GM10266 (cell line): ENCODE data around the gene RASD1.

Experiments
- DNase-seq: peaks from one replicate; pipeline ENCODE4 v3.0.0; 2012; ENCODE audit errors: extremely low spot score
- TF ChIP-seq, protein P1 (sequence below): IDR thresholded peaks from 2 replicates; pipeline ENCODE4 v1.5.1; 2012; ENCODE audit warnings: mild to moderate bottlenecking, low read depth; ENCODE audit not compliant: control insufficient read depth, insufficient read depth; ENCODE audit errors: missing control alignments

The RASD1 gene, protein sequence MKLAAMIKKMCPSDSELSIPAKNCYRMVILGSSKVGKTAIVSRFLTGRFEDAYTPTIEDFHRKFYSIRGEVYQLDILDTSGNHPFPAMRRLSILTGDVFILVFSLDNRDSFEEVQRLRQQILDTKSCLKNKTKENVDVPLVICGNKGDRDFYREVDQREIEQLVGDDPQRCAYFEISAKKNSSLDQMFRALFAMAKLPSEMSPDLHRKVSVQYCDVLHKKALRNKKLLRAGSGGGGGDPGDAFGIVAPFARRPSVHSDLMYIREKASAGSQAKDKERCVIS

DNA sequence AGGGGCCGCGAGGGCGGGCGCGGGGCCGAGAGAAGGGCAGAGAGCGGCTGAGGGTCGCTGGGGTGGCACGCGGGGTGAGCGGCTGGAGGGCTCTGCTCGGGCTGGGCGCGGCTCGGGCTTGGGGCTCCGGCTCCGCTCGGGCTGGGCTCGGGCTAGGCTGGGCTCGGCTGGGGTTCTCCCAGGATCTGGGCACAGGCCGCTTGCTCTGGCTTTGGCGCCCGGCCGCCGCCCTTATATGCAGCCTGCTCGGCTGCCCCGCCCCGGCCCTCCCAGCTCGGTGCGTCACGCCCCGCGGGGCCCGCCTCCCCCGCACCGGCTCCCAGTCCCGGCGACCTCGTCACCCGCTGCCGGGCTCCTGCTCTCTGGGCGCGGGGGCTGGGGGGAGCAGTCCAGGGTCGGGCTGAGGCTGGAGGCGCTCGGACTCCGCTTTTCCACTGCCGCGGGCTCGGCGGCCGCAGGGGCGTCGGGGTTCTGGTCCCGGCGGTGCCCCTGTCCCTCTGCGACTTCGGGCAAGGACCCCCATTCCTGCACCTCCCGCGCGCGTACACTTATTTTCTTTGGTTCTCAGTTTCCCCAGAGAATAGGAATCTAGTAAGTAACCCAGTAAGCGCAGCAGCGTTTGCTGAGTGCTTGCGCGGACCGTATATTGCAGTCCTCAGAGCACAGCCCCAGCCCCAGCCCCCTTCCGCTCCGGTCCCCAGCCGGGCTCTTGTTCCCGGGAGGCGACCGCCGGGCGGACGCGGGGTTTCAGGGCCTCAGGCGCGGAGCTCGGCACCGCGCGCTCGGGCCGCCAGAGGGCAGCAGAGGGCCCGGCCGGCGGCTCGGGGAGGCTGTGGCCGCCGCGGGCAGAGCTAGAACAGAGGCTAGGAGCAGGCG lies at the start of gene RASD1:
Gene RASD1 (minus strand): TSS at position 207 of the 876 bp plus-strand sequence. CDS start 214 bp downstream, outside the sequence.
- TF ChIP-seq, protein P1, sequence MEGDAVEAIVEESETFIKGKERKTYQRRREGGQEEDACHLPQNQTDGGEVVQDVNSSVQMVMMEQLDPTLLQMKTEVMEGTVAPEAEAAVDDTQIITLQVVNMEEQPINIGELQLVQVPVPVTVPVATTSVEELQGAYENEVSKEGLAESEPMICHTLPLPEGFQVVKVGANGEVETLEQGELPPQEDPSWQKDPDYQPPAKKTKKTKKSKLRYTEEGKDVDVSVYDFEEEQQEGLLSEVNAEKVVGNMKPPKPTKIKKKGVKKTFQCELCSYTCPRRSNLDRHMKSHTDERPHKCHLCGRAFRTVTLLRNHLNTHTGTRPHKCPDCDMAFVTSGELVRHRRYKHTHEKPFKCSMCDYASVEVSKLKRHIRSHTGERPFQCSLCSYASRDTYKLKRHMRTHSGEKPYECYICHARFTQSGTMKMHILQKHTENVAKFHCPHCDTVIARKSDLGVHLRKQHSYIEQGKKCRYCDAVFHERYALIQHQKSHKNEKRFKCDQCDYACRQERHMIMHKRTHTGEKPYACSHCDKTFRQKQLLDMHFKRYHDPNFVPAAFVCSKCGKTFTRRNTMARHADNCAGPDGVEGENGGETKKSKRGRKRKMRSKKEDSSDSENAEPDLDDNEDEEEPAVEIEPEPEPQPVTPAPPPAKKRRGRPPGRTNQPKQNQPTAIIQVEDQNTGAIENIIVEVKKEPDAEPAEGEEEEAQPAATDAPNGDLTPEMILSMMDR, result peak; percentile 93
- DNase-seq, result peak; percentile 96

DNA sequence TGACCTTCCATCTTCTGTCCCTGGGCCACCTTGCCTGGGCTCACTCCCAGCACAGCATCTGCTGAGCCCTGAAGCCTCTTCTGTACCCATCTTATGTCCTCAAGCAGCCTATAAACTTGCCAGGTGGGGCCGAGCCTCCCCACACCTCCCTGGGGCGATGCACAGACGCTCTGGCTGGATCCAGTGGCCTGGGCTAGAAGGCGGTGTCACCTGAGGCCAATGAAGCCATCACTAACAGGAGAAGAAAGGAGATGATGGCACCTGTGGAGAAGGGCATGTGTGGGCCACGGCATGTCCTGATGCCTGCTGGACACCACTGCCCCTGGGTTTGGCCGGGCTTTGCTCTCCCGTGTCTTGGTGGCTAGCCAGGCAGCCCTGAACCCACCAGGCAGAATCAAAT lies 49.8 kb upstream of the RASD1 start:
- no peak for DNase-seq
- TF ChIP-seq, protein P1, result no peak

DNA sequence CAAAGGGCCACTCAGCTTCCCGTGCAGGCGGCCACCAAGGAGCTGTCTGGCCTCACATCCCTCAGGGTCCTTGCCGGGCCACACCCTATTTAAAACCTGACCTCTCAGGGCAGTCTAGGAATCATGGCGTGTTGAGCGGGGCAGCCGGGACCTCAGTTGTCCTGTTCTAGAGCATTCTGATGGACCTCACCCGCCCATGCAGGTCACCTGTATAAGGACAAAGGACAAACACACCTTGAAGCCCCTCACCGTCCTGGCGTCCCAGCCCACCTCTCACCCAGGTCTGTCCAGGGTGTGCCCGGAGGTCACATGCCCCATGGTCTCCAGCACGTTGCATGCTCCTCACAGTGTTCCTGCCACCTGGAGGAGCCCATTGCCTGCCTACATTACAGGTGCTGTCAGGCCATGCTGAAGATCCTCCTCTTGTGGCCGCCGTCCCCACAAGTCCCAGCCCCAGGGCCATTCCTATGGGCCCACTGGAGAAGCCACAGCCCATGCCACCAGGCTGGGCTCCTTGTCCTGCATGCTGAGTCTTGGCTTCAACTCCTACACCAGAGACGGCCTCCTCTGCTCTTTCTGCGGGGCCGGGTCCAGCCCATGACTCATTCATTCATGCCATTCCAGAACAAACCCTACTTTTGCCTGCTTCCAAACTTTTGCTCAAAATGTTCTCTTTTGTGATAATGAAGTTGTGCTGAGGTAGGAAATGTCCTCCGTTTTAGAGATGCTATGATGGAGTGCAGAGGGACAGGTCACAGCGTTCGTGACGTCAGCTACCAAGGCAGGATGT lies 49.0 kb upstream of the RASD1 start:
- DNase-seq, result no peak
- TF ChIP-seq, protein P1, result no peak

DNA sequence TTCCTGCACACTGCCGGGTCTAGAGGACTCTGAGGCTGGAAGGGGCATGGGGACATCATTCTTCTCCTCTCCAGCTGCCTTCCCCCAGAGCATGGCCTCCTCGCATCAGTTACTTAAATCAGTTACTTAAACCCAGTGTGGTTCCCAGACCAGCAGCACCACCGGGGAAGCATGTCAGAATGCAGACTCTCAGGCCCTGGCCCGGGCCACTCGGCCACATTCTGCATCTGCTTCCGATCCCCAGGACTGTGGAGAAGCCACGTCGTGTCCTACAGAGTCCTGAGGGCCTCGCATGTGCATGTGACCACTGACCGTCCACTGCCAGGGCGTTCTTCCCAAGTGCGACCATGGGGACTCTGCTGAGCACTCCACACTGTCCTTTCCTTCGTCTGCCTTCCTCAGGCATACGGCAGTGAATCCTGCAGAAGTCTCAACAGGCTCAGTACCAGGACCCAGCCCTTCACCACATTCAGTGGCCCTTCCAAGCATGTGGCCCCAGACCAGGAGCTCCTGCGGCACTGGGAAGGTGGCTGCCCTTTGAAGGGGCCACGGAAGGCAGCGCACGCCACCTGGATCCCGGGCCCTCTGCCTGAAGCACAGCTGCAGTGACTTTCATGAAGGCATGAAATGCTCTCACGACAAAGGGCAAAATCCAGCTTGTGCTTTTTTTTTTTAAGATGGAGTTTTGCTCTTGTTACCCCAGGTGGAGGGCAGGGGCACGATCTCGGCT lies 46.9 kb upstream of the RASD1 start:
- DNase-seq, result no peak
- TF ChIP-seq, protein P1, result no peak

DNA sequence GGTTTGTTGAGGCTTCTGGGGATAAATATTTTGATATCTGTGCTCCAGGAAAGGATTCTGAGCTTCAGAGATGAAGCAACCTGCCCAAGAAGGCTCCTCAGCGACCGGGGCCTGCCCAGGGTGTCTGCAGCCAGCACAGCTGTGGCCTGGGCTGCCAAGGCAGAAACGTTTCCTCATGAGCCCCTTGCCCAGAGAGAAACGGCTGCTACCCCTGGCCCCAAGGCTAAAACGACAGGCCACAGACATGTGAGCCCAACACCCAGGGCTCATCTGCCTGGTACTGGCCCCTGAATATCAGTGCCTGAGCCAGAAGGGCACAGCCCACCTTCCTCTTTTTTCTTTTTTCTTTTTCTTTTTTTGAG lies 45.4 kb upstream of the RASD1 start:
- no peak for DNase-seq
- TF ChIP-seq, protein P1, result no peak

DNA sequence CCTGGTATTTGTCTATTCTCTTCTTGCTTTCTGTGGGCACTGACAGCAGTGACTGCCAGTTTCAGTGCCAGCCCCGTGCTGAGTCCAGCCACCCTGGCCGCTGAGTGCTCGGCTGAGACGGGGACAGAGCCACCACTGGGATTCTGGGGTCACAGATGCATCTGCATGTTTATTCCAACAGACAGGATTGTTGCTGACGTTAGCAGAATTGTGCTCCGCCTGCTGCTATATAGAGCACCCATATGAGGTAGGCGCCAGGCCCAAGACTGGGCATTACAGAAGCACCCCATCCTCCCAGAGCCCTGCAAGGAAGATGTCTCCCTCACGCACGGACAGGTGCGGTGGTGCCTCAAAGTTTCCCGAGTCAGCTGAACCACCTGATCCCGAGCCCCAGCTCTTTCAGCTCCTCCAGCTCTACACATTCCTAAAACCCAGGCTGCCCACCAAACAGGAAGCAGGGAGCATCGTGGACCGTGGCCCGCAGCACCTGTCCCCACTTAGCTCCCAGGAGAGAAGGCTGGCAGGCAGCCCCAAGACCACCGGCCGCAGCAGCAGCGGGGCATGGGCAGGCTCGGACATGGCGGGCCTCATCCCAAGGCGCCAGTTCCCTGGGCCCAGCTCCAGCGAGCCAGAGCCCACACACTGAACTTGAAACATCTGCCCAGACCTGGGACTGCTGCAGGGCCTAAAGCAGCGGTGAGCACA lies 44.9 kb upstream of the RASD1 start:
- DNase-seq, result no peak
- TF ChIP-seq, protein P1, result no peak
